HepG2 (cell line): ENCODE measurements around the gene SLC16A11.

Experiments used
- EZH2 ChIP-seq: conservative IDR thresholded peaks from 2 replicates; pipeline ENCODE4 v1.6.1; 2012; ENCODE audit warnings: mild to moderate bottlenecking, low read depth, low read length, moderate library complexity
- NCOA2 ChIP-seq: sonication (generic); formaldehyde crosslinking; IDR thresholded peaks from 2 replicates; pipeline ENCODE4 v1.8.0; 2022; ENCODE audit warnings: inconsistent platforms
- SMC3 ChIP-seq: IDR thresholded peaks from 2 replicates; pipeline ENCODE4 v1.6.1; 2011; ENCODE audit warnings: low read length, improper control_type of control experiment
- TAF1 ChIP-seq: sonication (generic); formaldehyde crosslinking; IDR thresholded peaks from 2 replicates; pipeline ENCODE4 v1.4.0; 2020; ENCODE audit warnings: missing genetic modification reagents
- TCF7L2 ChIP-seq: IDR thresholded peaks from 2 replicates; pipeline ENCODE4 v1.6.1; 2011; ENCODE audit warnings: mild to moderate bottlenecking, low read depth, low read length, moderate library complexity
- YY1 ChIP-seq: IDR thresholded peaks from 2 replicates; pipeline ENCODE4 v1.6.1; 2011; ENCODE audit warnings: low read length, low read depth, moderate library complexity, mild to moderate bottlenecking; ENCODE audit not compliant: insufficient read depth, insufficient replicate concordance
- ZNF572 ChIP-seq: sonication (generic); formaldehyde crosslinking; IDR thresholded peaks from 2 replicates; pipeline ENCODE4 v1.5.1; 2020; ENCODE audit warnings: mild to moderate bottlenecking, missing genetic modification reagents
- TF ChIP-seq, protein P1 (sequence below): sonication (generic); formaldehyde crosslinking; IDR thresholded peaks from 2 replicates; pipeline ENCODE4 v1.5.0; 2020; ENCODE audit warnings: mild to moderate bottlenecking, missing genetic modification reagents, moderate library complexity
- TF ChIP-seq, protein P2 (sequence below): IDR thresholded peaks from 2 replicates; pipeline ENCODE4 v1.6.1; 2012; ENCODE audit warnings: low read length, improper control_type of control experiment

DNA sequence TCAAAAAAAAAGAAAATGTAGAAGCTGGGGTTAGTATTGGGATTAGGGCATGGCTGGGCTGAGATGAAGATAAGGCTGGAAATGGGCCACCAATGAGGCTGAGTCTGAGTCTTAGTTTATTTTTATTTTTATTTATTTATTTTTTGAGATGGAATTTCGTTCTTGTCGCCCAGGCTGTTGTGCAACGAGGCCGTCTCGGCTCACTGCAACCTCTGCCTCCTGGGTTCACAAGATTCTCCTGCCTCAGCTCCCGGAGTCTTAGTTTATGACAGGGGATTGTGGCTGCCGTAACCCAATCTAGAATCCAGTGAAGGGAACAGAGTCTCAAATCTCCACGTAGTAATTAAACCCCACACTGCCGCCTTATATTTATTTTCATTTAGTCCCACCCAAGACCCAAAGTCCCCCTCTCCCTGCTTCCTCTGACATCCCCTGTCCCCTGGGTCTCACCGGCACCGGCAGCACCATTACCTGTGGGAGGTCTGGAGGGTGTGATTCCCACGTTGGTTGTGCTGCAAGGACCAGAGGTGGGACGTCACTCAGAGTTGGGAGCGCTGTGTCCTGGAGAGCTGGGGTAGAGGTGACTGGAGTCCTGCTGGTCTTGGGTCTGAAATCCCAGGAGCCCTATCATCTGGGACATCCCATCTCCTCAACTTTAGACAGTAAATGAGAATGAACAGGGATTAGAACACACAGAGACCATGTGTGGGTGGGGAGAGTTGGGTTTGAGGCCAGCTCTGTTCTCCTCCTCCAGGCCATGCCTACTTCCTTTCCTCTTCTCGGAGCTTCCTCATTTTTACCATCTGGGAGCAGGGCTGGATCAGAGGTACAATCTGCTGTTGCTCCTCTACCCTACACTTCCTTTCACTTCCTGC lies 35.9 kb upstream of the SLC16A11 start, which contains the start of gene CLEC10A:
- TF ChIP-seq EZH2 (no peak), YY1 (no peak), TCF7L2 (no peak), ZNF572 (CRISPR knock-in tag) (no peak), TAF1 (CRISPR knock-in tag) (no peak), SMC3 (no peak), NCOA2 (CRISPR knock-in tag) (no peak)
- TF ChIP-seq, protein P1, sequence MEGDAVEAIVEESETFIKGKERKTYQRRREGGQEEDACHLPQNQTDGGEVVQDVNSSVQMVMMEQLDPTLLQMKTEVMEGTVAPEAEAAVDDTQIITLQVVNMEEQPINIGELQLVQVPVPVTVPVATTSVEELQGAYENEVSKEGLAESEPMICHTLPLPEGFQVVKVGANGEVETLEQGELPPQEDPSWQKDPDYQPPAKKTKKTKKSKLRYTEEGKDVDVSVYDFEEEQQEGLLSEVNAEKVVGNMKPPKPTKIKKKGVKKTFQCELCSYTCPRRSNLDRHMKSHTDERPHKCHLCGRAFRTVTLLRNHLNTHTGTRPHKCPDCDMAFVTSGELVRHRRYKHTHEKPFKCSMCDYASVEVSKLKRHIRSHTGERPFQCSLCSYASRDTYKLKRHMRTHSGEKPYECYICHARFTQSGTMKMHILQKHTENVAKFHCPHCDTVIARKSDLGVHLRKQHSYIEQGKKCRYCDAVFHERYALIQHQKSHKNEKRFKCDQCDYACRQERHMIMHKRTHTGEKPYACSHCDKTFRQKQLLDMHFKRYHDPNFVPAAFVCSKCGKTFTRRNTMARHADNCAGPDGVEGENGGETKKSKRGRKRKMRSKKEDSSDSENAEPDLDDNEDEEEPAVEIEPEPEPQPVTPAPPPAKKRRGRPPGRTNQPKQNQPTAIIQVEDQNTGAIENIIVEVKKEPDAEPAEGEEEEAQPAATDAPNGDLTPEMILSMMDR (CRISPR knock-in tag) = no peak
- TF ChIP-seq, protein P2, sequence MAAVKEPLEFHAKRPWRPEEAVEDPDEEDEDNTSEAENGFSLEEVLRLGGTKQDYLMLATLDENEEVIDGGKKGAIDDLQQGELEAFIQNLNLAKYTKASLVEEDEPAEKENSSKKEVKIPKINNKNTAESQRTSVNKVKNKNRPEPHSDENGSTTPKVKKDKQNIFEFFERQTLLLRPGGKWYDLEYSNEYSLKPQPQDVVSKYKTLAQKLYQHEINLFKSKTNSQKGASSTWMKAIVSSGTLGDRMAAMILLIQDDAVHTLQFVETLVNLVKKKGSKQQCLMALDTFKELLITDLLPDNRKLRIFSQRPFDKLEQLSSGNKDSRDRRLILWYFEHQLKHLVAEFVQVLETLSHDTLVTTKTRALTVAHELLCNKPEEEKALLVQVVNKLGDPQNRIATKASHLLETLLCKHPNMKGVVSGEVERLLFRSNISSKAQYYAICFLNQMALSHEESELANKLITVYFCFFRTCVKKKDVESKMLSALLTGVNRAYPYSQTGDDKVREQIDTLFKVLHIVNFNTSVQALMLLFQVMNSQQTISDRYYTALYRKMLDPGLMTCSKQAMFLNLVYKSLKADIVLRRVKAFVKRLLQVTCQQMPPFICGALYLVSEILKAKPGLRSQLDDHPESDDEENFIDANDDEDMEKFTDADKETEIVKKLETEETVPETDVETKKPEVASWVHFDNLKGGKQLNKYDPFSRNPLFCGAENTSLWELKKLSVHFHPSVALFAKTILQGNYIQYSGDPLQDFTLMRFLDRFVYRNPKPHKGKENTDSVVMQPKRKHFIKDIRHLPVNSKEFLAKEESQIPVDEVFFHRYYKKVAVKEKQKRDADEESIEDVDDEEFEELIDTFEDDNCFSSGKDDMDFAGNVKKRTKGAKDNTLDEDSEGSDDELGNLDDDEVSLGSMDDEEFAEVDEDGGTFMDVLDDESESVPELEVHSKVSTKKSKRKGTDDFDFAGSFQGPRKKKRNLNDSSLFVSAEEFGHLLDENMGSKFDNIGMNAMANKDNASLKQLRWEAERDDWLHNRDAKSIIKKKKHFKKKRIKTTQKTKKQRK = no peak
